Adrenal gland (tissue), 5 donors: ENCODE measurements around the gene ROCK2.
A peak's percentile ranks its signal among the peaks of the same experiment; 100 is the strongest.

Experiments used
- CTCF ChIP-seq, 6 experiments: fragments of 450-650 bp in 4 of 6; fragments of 200-600 bp in 2 of 6; sonication (generic) in 1 of 6; IDR thresholded peaks; 1 replicate in 5 of 6; 2 replicates in 1 of 6; pipeline versions ENCODE4 v1.5.1 to v1.8.0; 2016 to 2021; ENCODE audit warnings: antibody characterized with exemption in 6 of 6, mild to moderate bottlenecking in 2 of 6, moderate library complexity in 1 of 6
- POLR2A ChIP-seq, 2 donors: fragments of 450-650 bp; IDR thresholded peaks; one replicate each; pipeline ENCODE4 v1.6.1; 2017; ENCODE audit warnings: antibody characterized with exemption in 2 of 2, mild to moderate bottlenecking in 2 of 2, moderate library complexity in 1 of 2
- donor health status: DM: no; HTN: no; CAD: no.

GRCh38 chr2:11344342-11344955 lies at the start of gene ROCK2:
- TF ChIP-seq CTCF (IDR thresholded peaks at IDR 0.05) (no peak), POLR2A (IDR thresholded peaks at IDR 0.05) (peak; percentile 45 to 73)
